ENCODE data around the gene ACVR1. TPM values are rescaled to one million over a fixed set of nuclear protein-coding genes. Genes with fewer than 3 reads are reported as not detected.

The ACVR1 gene
- total and polyA plus RNA-seq, 9 of the 15 experiments (the other 6 are each of a cell fraction or from before 2014, with no cell fraction given) = 3.8 to 14.3 (median 6.9) TPM

GRCh38 chr2:157876066-157876785 lies at the start of gene ACVR1 (continued):
- TF ChIP-seq ASH1L (IDR thresholded peaks at IDR 0.05; ENCODE audit: borderline replicate concordance, low read depth, partially characterized antibody) (no peak), ZFP36 (IDR thresholded peaks at IDR 0.05; ENCODE audit: low read depth, low read length, partially characterized antibody) (peak; percentile 18), CHD7 (IDR thresholded peaks at IDR 0.05; ENCODE audit: low read depth, low read length) (no peak), MTF1 (CRISPR knock-in tag; IDR thresholded peaks at IDR 0.05; ENCODE audit: borderline replicate concordance) (no peak), EGR1 (conservative IDR thresholded peaks at IDR 0.05) (peak; percentile 96), ZBTB34 (CRISPR knock-in tag; IDR thresholded peaks at IDR 0.05) (no peak), DACH1 (IDR thresholded peaks at IDR 0.05; ENCODE audit: partially characterized antibody) (peak; percentile 6), RREB1 (CRISPR knock-in tag; IDR thresholded peaks at IDR 0.05) (no peak)

All from K562 (cell line).